HFFc6 (cell line): ENCODE results near the gene MSMP. TPM values are rescaled to one million over a fixed set of nuclear protein-coding genes. Genes with fewer than 3 reads are reported as not detected.

Experiments used
- DNase-seq: peaks from one replicate; pipeline ENCODE4 v3.0.0-alpha.2; 2018
- H3K27ac Mint-ChIP-seq: 2 replicates; pipeline ENCODE4 v1.8.0; 2020; ENCODE audit warnings: mild to moderate bottlenecking, mixed read lengths
- H3K27me3 Mint-ChIP-seq: 2 replicates; pipeline ENCODE4 v1.8.0; 2021; ENCODE audit warnings: mild to moderate bottlenecking, moderate library complexity, mixed read lengths; ENCODE audit not compliant: insufficient read depth
- H3K36me3 Mint-ChIP-seq: 2 replicates; pipeline ENCODE4 v1.8.0; 2021; ENCODE audit warnings: low read depth, mixed read lengths
- H3K4me1 Mint-ChIP-seq: 2 replicates; pipeline ENCODE4 v1.8.0; 2020; ENCODE audit warnings: low read depth, mixed read lengths
- H3K4me3 Mint-ChIP-seq: 2 replicates; pipeline ENCODE4 v1.8.0; 2020; ENCODE audit warnings: mild to moderate bottlenecking, moderate library complexity, mixed read lengths
- H3K9me3 Mint-ChIP-seq: 2 replicates; pipeline ENCODE4 v1.8.0; 2020; ENCODE audit warnings: mild to moderate bottlenecking, mixed read lengths
- CTCF ChIP-seq: fragments of 200-600 bp; sonication (generic); IDR thresholded peaks from 2 replicates; pipeline ENCODE4 v1.5.0; 2021; ENCODE audit warnings: antibody characterized with exemption, mild to moderate bottlenecking
- total RNA-seq, 6 experiments: library from RNA; stranded (reverse); fragmentation: NEBNext Ultra II Directional; extraction: Animal tissue kit (Norgen Biotek cat#: 25700); gene quantifications; 2 replicates in 1 of 6; 3 replicates in 5 of 6; pipeline ENCODE4 v1.2.3, GENCODE V29; 2021

MSMP gene
- total RNA-seq, 6 experiments from 2014 or later: not detected

DNA sequence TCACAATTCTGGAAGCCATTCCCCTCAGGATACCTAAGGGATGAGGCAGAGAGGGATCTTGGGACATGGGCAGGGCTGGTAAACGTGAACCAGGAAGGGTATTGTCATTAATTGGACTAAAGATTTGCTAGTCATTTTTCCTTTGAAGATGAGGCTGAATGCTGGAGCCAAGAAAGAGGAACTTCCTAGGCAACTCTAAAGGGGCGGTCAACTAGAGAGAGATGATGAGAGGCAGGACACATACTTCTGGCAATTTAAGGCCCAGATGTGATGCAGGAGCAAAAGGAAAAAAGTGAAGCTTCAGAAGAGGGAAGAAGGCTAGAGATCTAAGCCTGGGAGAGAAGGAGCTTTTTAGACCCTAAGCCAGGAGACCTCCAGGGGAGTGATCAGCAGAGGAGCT, 10.6 kb downstream of the MSMP start:
- DNase-seq: no peak
- no peak for TF ChIP-seq CTCF
- H3K4me3 Mint-ChIP-seq: no peak overlapping the region
- H3K27ac Mint-ChIP-seq: no peak overlapping the region
- peaks cover 43% of the 10 kb centered on the region for H3K36me3 Mint-ChIP-seq
- peaks cover 31% of the 10 kb centered on the region for H3K4me1 Mint-ChIP-seq
- H3K27me3 Mint-ChIP-seq: no peaks in the 10 kb centered on the region; the same call in none of the 2 replicates
- no peaks in the 10 kb centered on the region for H3K9me3 Mint-ChIP-seq

- peak overlapping the region; percentile 1; the same call in 1 of the 2 replicates for H3K27ac Mint-ChIP-seq
- H3K36me3 Mint-ChIP-seq: peaks cover 41% of the 10 kb centered on the region
- H3K27me3 Mint-ChIP-seq: no peaks in the 10 kb centered on the region; the same call in none of the 2 replicates
- no peak for DNase-seq
- H3K4me3 Mint-ChIP-seq: no peak overlapping the region
- no peak for TF ChIP-seq CTCF
- no peaks in the 10 kb centered on the region for H3K9me3 Mint-ChIP-seq
- H3K4me1 Mint-ChIP-seq: peaks cover 19% of the 10 kb centered on the region
Observed at GRCh38 chr9:35741740-35742139, 12.3 kb downstream of the MSMP start.

- Mint-ChIP-seq H3K4me3 (no peak overlapping the region), H3K27me3 (no peaks in the 10 kb centered on the region; the same call in none of the 2 replicates), H3K36me3 (peaks cover 37% of the 10 kb centered on the region), H3K27ac (0 out of 2 replicates have a peak overlapping the region, but pooled peaks have one; percentile 15), H3K9me3 (no peaks in the 10 kb centered on the region), H3K4me1 (peaks cover 16% of the 10 kb centered on the region)
- no peak for TF ChIP-seq CTCF
- no peak for DNase-seq
Observed at GRCh38 chr9:35740243-35740642, 13.8 kb downstream of the MSMP start.

DNA sequence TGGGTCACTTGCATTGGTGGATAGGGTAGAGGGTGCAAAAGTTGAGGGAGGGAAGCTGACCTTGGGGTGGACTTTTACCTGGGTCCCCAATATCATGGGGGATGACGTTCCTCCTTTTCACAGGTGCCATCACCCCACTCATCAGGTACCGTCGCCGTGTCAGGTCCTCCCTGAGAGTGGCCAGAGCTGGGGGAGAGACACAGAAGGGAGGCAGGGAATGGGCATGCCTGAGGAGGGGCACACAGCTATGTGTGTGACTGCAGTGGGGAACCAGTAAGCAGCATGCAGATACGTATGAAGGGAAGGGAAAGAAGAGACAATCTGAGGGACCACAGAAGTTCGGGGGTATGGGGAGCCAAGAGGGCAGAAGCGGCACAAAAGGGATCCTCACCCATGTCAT, 15.2 kb downstream of the MSMP start:
- DNase-seq: no peak
- no peak overlapping the region for H3K4me3 Mint-ChIP-seq
- no peak overlapping the region for H3K27ac Mint-ChIP-seq
- H3K36me3 Mint-ChIP-seq: peaks cover 48% of the 10 kb centered on the region
- peaks cover 25% of the 10 kb centered on the region for H3K4me1 Mint-ChIP-seq
- no peak for TF ChIP-seq CTCF
- no peaks in the 10 kb centered on the region; the same call in 1 of the 2 replicates for H3K27me3 Mint-ChIP-seq
- H3K9me3 Mint-ChIP-seq: no peaks in the 10 kb centered on the region

- H3K4me1 Mint-ChIP-seq: peaks cover 32% of the 10 kb centered on the region
- peaks cover 52% of the 10 kb centered on the region for H3K36me3 Mint-ChIP-seq
- H3K27me3 Mint-ChIP-seq: no peaks in the 10 kb centered on the region; the same call in 1 of the 2 replicates
- DNase-seq: no peak
- no peaks in the 10 kb centered on the region for H3K9me3 Mint-ChIP-seq
- no peak for TF ChIP-seq CTCF
- H3K4me3 Mint-ChIP-seq: no peak overlapping the region
- no peak overlapping the region for H3K27ac Mint-ChIP-seq
Observed at GRCh38 chr9:35738186-35738585, 15.9 kb downstream of the MSMP start.

- no peak overlapping the region for H3K4me3 Mint-ChIP-seq
- no peaks in the 10 kb centered on the region for H3K9me3 Mint-ChIP-seq
- no peak for TF ChIP-seq CTCF
- H3K27ac Mint-ChIP-seq: peak overlapping the region; percentile 45
- H3K36me3 Mint-ChIP-seq: peaks cover 50% of the 10 kb centered on the region
- no peak for DNase-seq
- H3K4me1 Mint-ChIP-seq: peaks cover 35% of the 10 kb centered on the region
- no peaks in the 10 kb centered on the region; the same call in 1 of the 2 replicates for H3K27me3 Mint-ChIP-seq
Observed at GRCh38 chr9:35737143-35737542, 16.9 kb downstream of the MSMP start.
